IMR-90 (cell line): ENCODE data around the gene FANK1. TPM values are rescaled to one million over a fixed set of nuclear protein-coding genes. Genes with fewer than 3 reads are reported as not detected.

Experiments used
- ATAC-seq: fragments of 200-7000 bp; cut with Tn5 transposase; 2 replicates; pipeline ENCODE4 v1.9.1; 2020; ENCODE audit warnings: low read depth, mild to moderate bottlenecking, moderate library complexity
- BruUV-seq: library from RNA; stranded (reverse); fragments of 400-500 nt; replicated peaks from 2 replicates; lab custom pipeline; 2021; lab: Mats Ljungman, UMichigan
- CTCF ChIA-PET: fragments of 300-600 bp; formaldehyde crosslinking; extraction: SDS; loops from one replicate; lab custom pipeline; 2021; ENCODE audit warnings: antibody characterized with exemption; lab: Yijun Ruan, JAX
- POLR2A ChIA-PET: fragments of 300-600 bp; sonication (Branson Sonifier 250); formaldehyde crosslinking; loops from one replicate; lab custom pipeline; 2022; ENCODE audit warnings: antibody characterized with exemption; ENCODE audit not compliant: unreplicated experiment; lab: Charles Lee
- DNase-seq: peaks from one replicate; pipeline ENCODE4 v3.0.0; 2013
- H2AFZ ChIP-seq: replicated peaks from 2 replicates; pipeline ENCODE3; 2013; ENCODE audit warnings: low read length, mild to moderate bottlenecking; ENCODE audit not compliant: poor library complexity
- H2AK5ac ChIP-seq: 2 replicates; pipeline ENCODE4 v1.6.1; 2013; ENCODE audit warnings: low read depth, low read length, inconsistent platforms
- H2AK9ac ChIP-seq: replicated peaks from 2 replicates; pipeline ENCODE3; 2013; ENCODE audit warnings: mild to moderate bottlenecking, low read depth, low read length, moderate library complexity; ENCODE audit not compliant: poor library complexity
- H2BK120ac ChIP-seq: 2 replicates; pipeline ENCODE4 v1.6.1; 2013; ENCODE audit warnings: low read depth, low read length, inconsistent platforms
- H2BK15ac ChIP-seq: 3 replicates; pipeline ENCODE4 v1.6.1; 2013; ENCODE audit warnings: low read depth, low read length, inconsistent platforms
- H2BK20ac ChIP-seq: 2 replicates; pipeline ENCODE4 v1.6.1; 2013; ENCODE audit warnings: low read depth, mild to moderate bottlenecking, inconsistent platforms, low read length, moderate library complexity
- H2BK5ac ChIP-seq: 2 replicates; pipeline ENCODE4 v1.6.1; 2013; ENCODE audit warnings: mild to moderate bottlenecking, low read depth, low read length, inconsistent platforms; ENCODE audit not compliant: poor library complexity, severe bottlenecking
- H3K14ac ChIP-seq: replicated peaks from 2 replicates; pipeline ENCODE4 v1.6.1; 2013; ENCODE audit warnings: low read depth, low read length, inconsistent platforms
- H3K18ac ChIP-seq: 2 replicates; pipeline ENCODE4 v1.6.1; 2013; ENCODE audit warnings: low read depth, low read length, control low read depth
- H3K23ac ChIP-seq: 2 replicates; pipeline ENCODE4 v1.6.1; 2013; ENCODE audit warnings: low read depth, low read length, inconsistent platforms
- H3K27ac ChIP-seq: 2 replicates; pipeline ENCODE4 v1.5.1; 2013; ENCODE audit warnings: mild to moderate bottlenecking, control low read depth, low read length; ENCODE audit not compliant: insufficient read depth
- H3K27me3 ChIP-seq: 2 replicates; pipeline ENCODE4 v1.6.1; 2013; ENCODE audit warnings: low read length; ENCODE audit not compliant: control insufficient read depth, insufficient read depth
- H3K36me3 ChIP-seq: 2 replicates; pipeline ENCODE4 v1.6.1; 2013; ENCODE audit warnings: low read length, mixed read lengths; ENCODE audit not compliant: control insufficient read depth, insufficient read depth
- H3K4ac ChIP-seq: 2 replicates; pipeline ENCODE4 v1.6.1; 2013; ENCODE audit warnings: low read depth, low read length, inconsistent platforms
- H3K4me1 ChIP-seq: 2 replicates; pipeline ENCODE4 v1.6.1; 2013; ENCODE audit warnings: low read length, mixed read lengths; ENCODE audit not compliant: control insufficient read depth, insufficient read depth
- H3K4me2 ChIP-seq: 2 replicates; pipeline ENCODE4 v1.6.1; 2013; ENCODE audit warnings: low read depth, mild to moderate bottlenecking, control low read depth, low read length, moderate library complexity
- H3K4me3 ChIP-seq: 2 replicates; pipeline ENCODE4 v1.5.1; 2013; ENCODE audit warnings: low read depth, mild to moderate bottlenecking, control low read depth, low read length, moderate library complexity; ENCODE audit not compliant: insufficient read depth
- H3K56ac ChIP-seq: 2 replicates; pipeline ENCODE4 v1.6.1; 2013; ENCODE audit warnings: low read length, inconsistent platforms; ENCODE audit not compliant: insufficient read depth; ENCODE audit errors: extremely low read depth
- H3K79me1 ChIP-seq, 2 experiments: 2 replicates each; pipeline ENCODE4 v1.6.1; 2013; ENCODE audit warnings: low read length in 2 of 2, inconsistent platforms in 1 of 2, low read depth in 1 of 2
- H3K9ac ChIP-seq: 2 replicates; pipeline ENCODE4 v1.6.1; 2013; ENCODE audit warnings: low read depth, low read length, control low read depth
- H3K9me1 ChIP-seq: 2 replicates; pipeline ENCODE4 v1.6.1; 2013; ENCODE audit warnings: low read length, inconsistent platforms; ENCODE audit not compliant: insufficient read depth
- H3K9me3 ChIP-seq: 2 replicates; pipeline ENCODE4 v1.6.1; 2013; ENCODE audit warnings: low read length; ENCODE audit not compliant: control insufficient read depth, insufficient read depth
- H4K20me1 ChIP-seq: 2 replicates; pipeline ENCODE4 v1.6.1; 2013; ENCODE audit warnings: low read length, inconsistent platforms; ENCODE audit not compliant: insufficient read depth
- H4K5ac ChIP-seq: 2 replicates; pipeline ENCODE4 v1.6.1; 2013; ENCODE audit warnings: mild to moderate bottlenecking, low read depth, low read length, control low read depth
- H4K8ac ChIP-seq, 2 experiments: 2 replicates each; pipeline ENCODE4 v1.6.1; 2013; ENCODE audit warnings: low read depth in 2 of 2, low read length in 2 of 2, control low read depth in 1 of 2, inconsistent platforms in 1 of 2
- H4K91ac ChIP-seq: 2 replicates; pipeline ENCODE4 v1.6.1; 2013; ENCODE audit warnings: low read depth, low read length, inconsistent platforms; ENCODE audit not compliant: insufficient read depth
- BHLHE40 ChIP-seq: fragments of 150-350 bp; IDR thresholded peaks from 2 replicates; pipeline ENCODE4 v1.6.1; 2016; ENCODE audit warnings: mild to moderate bottlenecking, low read depth, low read length
- CEBPB ChIP-seq: IDR thresholded peaks from 2 replicates; pipeline ENCODE4 v1.6.1; 2012; ENCODE audit warnings: low read depth, low read length, improper control_type of control experiment
- CHD1 ChIP-seq: IDR thresholded peaks from 2 replicates; pipeline ENCODE4 v1.6.1; 2012; ENCODE audit warnings: low read depth, low read length, improper control_type of control experiment
- CTCF ChIP-seq: conservative IDR thresholded peaks from 2 replicates; pipeline ENCODE4 v1.5.1; 2012; ENCODE audit warnings: mild to moderate bottlenecking, low read depth, low read length, improper control_type of control experiment
- ELK1 ChIP-seq: fragments of 150-350 bp; IDR thresholded peaks from 2 replicates; pipeline ENCODE4 v1.6.1; 2016; ENCODE audit warnings: low read depth, mild to moderate bottlenecking, low read length, moderate library complexity, borderline replicate concordance
- FOS ChIP-seq: fragments of 150-350 bp; IDR thresholded peaks from 2 replicates; pipeline ENCODE4 v1.6.1; 2016; ENCODE audit warnings: low read depth, low read length
- MAFK ChIP-seq: IDR thresholded peaks from 2 replicates; pipeline ENCODE4 v1.6.1; 2012; ENCODE audit warnings: low read depth, low read length, improper control_type of control experiment
- MAZ ChIP-seq: IDR thresholded peaks from 2 replicates; pipeline ENCODE4 v1.6.1; 2012; ENCODE audit warnings: low read depth, mild to moderate bottlenecking, low read length, improper control_type of control experiment, moderate library complexity, borderline replicate concordance
- MXI1 ChIP-seq: IDR thresholded peaks from 2 replicates; pipeline ENCODE4 v1.6.1; 2012; ENCODE audit warnings: low read depth, mild to moderate bottlenecking, low read length, moderate library complexity, borderline replicate concordance
- NFE2L2 ChIP-seq: fragments of 150-350 bp; IDR thresholded peaks from 2 replicates; pipeline ENCODE4 v1.6.1; 2016; ENCODE audit warnings: low read depth, mild to moderate bottlenecking, low read length
- POLR2A ChIP-seq: IDR thresholded peaks from 2 replicates; pipeline ENCODE4 v1.6.1; 2012; ENCODE audit warnings: mild to moderate bottlenecking, low read depth, low read length
- RAD21 ChIP-seq: IDR thresholded peaks from 2 replicates; pipeline ENCODE4 v1.6.1; 2012; ENCODE audit warnings: low read length, improper control_type of control experiment
- RCOR1 ChIP-seq: IDR thresholded peaks from 2 replicates; pipeline ENCODE4 v1.6.1; 2012; ENCODE audit warnings: mild to moderate bottlenecking, low read length, improper control_type of control experiment; ENCODE audit not compliant: insufficient replicate concordance
- RFX5 ChIP-seq: IDR thresholded peaks from 2 replicates; pipeline ENCODE4 v1.8.0; 2012; ENCODE audit warnings: low read depth, mild to moderate bottlenecking, low read length, moderate library complexity
- SMC3 ChIP-seq: fragments of 150-350 bp; IDR thresholded peaks from 2 replicates; pipeline ENCODE4 v1.6.1; 2016; ENCODE audit warnings: low read depth, mild to moderate bottlenecking, antibody characterized with exemption, low read length, moderate library complexity
- USF2 ChIP-seq: fragments of 150-350 bp; IDR thresholded peaks from 2 replicates; pipeline ENCODE4 v1.6.1; 2017; ENCODE audit warnings: mild to moderate bottlenecking, antibody characterized with exemption, low read length, low read depth
- WGBS, 2 experiments: methylation state at CpG; one replicate each; pipeline versions ENCODE4 v1.1.5 to v1.1.7; 2013; ENCODE audit warnings: missing lambda C conversion rate in 2 of 2; ENCODE audit not compliant: insufficient read length in 1 of 2; ENCODE audit errors: extremely low coverage in 2 of 2; 5-methylcytosine and 5-hydroxymethylcytosine counted together
- dilution Hi-C: fragments of 300-500 bp; cut with HindIII; formaldehyde crosslinking; loops from one replicate; pipeline ENCODE4 v1.14.3; 2018; ENCODE audit warnings: low sequenced_read_pairs; ENCODE audit not compliant: unreplicated experiment
- in situ Hi-C: fragments of 300-500 bp; cut with MboI; formaldehyde crosslinking; loops from 3 replicates; pipeline ENCODE4 v1.14.3; 2019; ENCODE audit warnings: low sequenced_read_pairs, inconsistent platforms, mixed read lengths
- intact Hi-C: fragments of 100-400 bp; cut with micrococcal nuclease; formaldehyde crosslinking; loops from 2 replicates; pipeline ENCODE4 v1.10.0; 2022
- polyA plus RNA-seq, 3 experiments: library from polyadenylated mRNA; depleted of rRNA; stranded (reverse); fragments of >200 nt; gene quantifications; 2 replicates each; pipeline ENCODE4 v1.2.3, GENCODE V29; 2012; ENCODE audit warnings: low replicate concordance in 1 of 3
- total RNA-seq: library from RNA; depleted of rRNA; stranded (reverse); fragments of >200 nt; gene quantifications from 2 replicates; pipeline ENCODE4 v1.2.3, GENCODE V29; 2012

FANK1 gene
- total and polyA plus RNA-seq, 2 of the 4 experiments (the other 2 are of a cell fraction) = 0.90 to 2.2 TPM

GRCh38 chr10:125997586-125997985, 101.2 kb downstream of the FANK1 start:
- TF ChIP-seq USF2 (no peak), SMC3 (no peak), NFE2L2 (no peak), CHD1 (no peak), CEBPB (no peak), MAZ (no peak), BHLHE40 (no peak), MXI1 (no peak), RCOR1 (no peak), ELK1 (no peak), POLR2A (no peak), RAD21 (no peak), FOS (no peak), RFX5 (no peak), CTCF (no peak), MAFK (no peak)
- Histone ChIP-seq H3K36me3 (no peaks in the 10 kb centered on the region), H4K5ac (no peak overlapping the region), H3K27me3 (peaks cover 38% of the 10 kb centered on the region), H3K4me3 (no peak overlapping the region), H3K9me1 (no peaks in the 10 kb centered on the region), H2AFZ (no peak overlapping the region), H3K27ac (no peak overlapping the region), H4K8ac (no peak overlapping the region), H3K9me3 (no peaks in the 10 kb centered on the region), H4K20me1 (no peaks in the 10 kb centered on the region), H3K56ac (no peak overlapping the region), H2BK120ac (no peak overlapping the region), H3K23ac (no peak overlapping the region), H3K9ac (no peak overlapping the region), H2AK9ac (no peak overlapping the region), H3K4me1 (no peaks in the 10 kb centered on the region), H2BK20ac (no peak overlapping the region), H3K14ac (no peak overlapping the region), H3K4me2 (no peak overlapping the region), H4K91ac (no peak overlapping the region), H2AK5ac (no peak overlapping the region), H3K18ac (no peak overlapping the region), H3K4ac (no peak overlapping the region), H2BK15ac (no peak overlapping the region), H3K79me1 (no peaks in the 10 kb centered on the region), H2BK5ac (no peak overlapping the region)
- dilution Hi-C loops = no loop called here
- CTCF ChIA-PET = no interaction called here
- intact Hi-C loops = no loop called here
- in situ Hi-C loops = no loop called here
- no TSS peak for BruUV-seq
- ATAC-seq (no peak), DNase-seq (no peak)
- POLR2A ChIA-PET = no interaction called here
- WGBS, 2 experiments = 90% methylated on average over 9 of the region's 12 CpGs; no CpG with 5 or more reads in 1 of the 2 experiments
